ENCODE results near the gene STAT1. TPM values are rescaled to one million over a fixed set of nuclear protein-coding genes. Genes with fewer than 3 reads are reported as not detected.

Gene STAT1
- total RNA-seq, 2 experiments from 2014 or later: 293 to 311 TPM

DNA sequence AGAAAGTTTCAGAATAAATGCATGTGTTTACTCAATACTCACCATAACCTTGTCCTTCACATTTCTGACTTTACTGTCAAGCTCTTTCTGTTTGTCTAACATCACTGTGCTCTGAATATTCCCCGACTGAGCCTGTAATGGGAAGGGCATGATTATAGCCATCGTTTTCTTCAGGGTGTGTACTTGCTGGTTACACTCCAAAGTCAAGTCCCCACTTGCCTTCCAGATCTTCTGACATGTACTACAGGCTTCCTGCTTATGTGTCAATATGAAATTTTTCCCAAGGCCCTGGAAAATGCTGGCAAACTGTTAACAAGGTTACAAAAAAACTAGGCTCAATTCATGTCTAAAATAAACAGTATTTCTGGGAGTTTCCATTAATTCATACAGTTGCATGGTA is 12.9 kb downstream of the STAT1 start:
- Mint-ChIP-seq H3K9me3 (peaks cover 19% of the 10 kb centered on the region), H3K4me1 (ENCODE audit: low read depth) (peaks cover 63% of the 10 kb centered on the region), H3K27ac (peak overlapping the region; percentile 73), H3K36me3 (ENCODE audit: low read depth) (peaks cover 92% of the 10 kb centered on the region), H3K4me3 (no peak overlapping the region), H3K27me3 (no peaks in the 10 kb centered on the region)
- DNase-seq (no peak), ATAC-seq (no peak)
- ChIA-PET CTCF (interaction anchor here (1.0 kb wide), 1 partner anchor 17 kb away, joined by 4 read pairs; no protein-coding TSS in a partner anchor), POLR2A (interaction anchor here (0.6 to 13.6 kb wide), 8 partner anchors 9 to 43 kb away, joined by 3 to 144 read pairs (median 4); partner anchors contain the start of gene STAT1)
- TF ChIP-seq CTCF (IDR thresholded peaks at IDR 0.05): no peak
- intact Hi-C loops (cut with micrococcal nuclease): no loop called here

DNA sequence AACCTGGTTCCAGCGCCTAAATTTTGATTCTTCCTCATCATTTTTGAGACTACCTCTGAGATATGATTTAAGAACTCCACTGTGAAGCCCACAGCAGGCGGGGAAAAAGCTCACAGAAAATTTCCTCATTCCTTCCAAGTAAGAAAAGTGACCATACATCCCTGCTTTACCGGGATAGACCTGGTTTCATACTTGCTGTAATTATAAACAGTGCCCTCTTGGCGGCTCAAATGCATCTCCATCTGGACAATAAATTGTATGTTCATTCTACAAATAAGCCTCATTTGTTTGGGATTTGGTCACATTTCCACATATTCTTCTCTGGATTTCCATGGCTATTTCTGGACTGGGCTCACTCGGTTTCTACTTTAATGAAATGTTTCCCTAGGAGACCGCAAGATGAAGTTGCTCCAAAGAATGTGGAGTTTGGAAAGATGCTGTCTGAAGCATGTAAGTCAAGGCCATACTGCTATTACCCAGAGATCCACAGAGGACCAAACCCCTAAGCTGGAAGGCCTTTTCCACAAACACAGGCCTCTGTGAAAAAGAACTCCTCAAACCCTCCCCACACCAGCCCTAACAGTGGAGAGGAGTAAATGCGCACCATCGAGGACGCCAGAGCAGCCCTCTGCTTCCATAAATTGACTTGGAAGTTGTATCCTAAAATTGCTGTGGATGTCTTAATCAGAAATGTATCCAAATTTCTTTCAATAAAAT is 13.9 kb downstream of the STAT1 start:
- ATAC-seq (no peak), DNase-seq (no peak)
- no peak for TF ChIP-seq CTCF (IDR thresholded peaks at IDR 0.05)
- intact Hi-C loops (cut with micrococcal nuclease): no loop called here
- no peaks in the 10 kb centered on the region for H3K27me3 Mint-ChIP-seq
- peaks cover 26% of the 10 kb centered on the region for H3K9me3 Mint-ChIP-seq
- H3K4me1 Mint-ChIP-seq (ENCODE audit: low read depth): peaks cover 67% of the 10 kb centered on the region
- H3K4me3 Mint-ChIP-seq: no peak overlapping the region
- peaks cover 92% of the 10 kb centered on the region for H3K36me3 Mint-ChIP-seq (ENCODE audit: low read depth)
- peak overlapping the region; percentile 27 for H3K27ac Mint-ChIP-seq
- ChIA-PET CTCF (interaction anchor here (1.0 kb wide), 1 partner anchor 16 kb away, joined by 4 read pairs; no protein-coding TSS in a partner anchor), POLR2A (interaction anchor here (0.6 to 13.6 kb wide), 8 partner anchors 8 to 43 kb away, joined by 3 to 144 read pairs (median 4); partner anchors contain the start of gene STAT1)

DNA sequence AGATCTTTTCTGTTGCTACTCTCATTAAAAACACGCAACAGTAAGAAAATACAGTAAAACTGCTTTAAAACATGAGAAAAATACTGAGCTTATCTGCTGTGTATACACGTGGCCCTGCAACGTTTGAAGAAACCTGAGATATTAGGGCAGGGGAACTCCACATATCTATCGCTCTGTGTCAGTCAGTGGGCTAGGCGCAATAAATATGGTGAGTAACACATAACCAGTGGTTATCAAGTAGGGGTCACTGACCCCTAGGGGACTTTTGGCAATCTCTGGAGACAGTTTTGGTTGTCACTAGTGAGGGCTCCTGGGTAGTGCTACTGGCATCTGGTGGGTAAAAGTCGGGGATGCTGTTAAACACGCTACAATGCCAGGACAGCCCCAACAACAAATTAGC is 14.9 kb downstream of the STAT1 start:
- CTCF ChIA-PET: interaction anchor here (1.3 kb wide), 1 partner anchor 149 kb away, joined by 4 read pairs; no protein-coding TSS in a partner anchor
- Mint-ChIP-seq H3K27ac (peak overlapping the region; percentile 27), H3K27me3 (no peaks in the 10 kb centered on the region), H3K4me1 (ENCODE audit: low read depth) (peaks cover 64% of the 10 kb centered on the region), H3K9me3 (peaks cover 19% of the 10 kb centered on the region), H3K4me3 (no peak overlapping the region), H3K36me3 (ENCODE audit: low read depth) (peaks cover 91% of the 10 kb centered on the region)
- TF ChIP-seq CTCF (IDR thresholded peaks at IDR 0.05): no peak
- DNase-seq (no peak), ATAC-seq (peak; percentile 54)
- POLR2A ChIA-PET: interaction anchor here (1.1 to 13.6 kb wide), 3 partner anchors 14 to 30 kb away, joined by 4 to 144 read pairs (median 121); partner anchors contain the start of gene STAT1
- intact Hi-C loops (cut with micrococcal nuclease): no loop called here

GRCh38 chr2:190997526-190998113 is 16.4 kb downstream of the STAT1 start:
- no peak for TF ChIP-seq CTCF (IDR thresholded peaks at IDR 0.05)
- peaks cover 89% of the 10 kb centered on the region for H3K36me3 Mint-ChIP-seq (ENCODE audit: low read depth)
- intact Hi-C loops (cut with micrococcal nuclease): no loop called here
- H3K27me3 Mint-ChIP-seq: no peaks in the 10 kb centered on the region
- ChIA-PET CTCF (interaction anchor here (1.0 to 2.4 kb wide), 4 partner anchors 9 to 54 kb away, joined by 3 to 8 read pairs (median 6); no protein-coding TSS in a partner anchor), POLR2A (interaction anchor here (0.8 to 13.6 kb wide), 9 partner anchors 10 to 153 kb away, joined by 3 to 144 read pairs (median 5); partner anchors contain the start of gene STAT1)
- ATAC-seq (no peak), DNase-seq (no peak)
- peak overlapping the region; percentile 65 for H3K27ac Mint-ChIP-seq
- peaks cover 62% of the 10 kb centered on the region for H3K4me1 Mint-ChIP-seq (ENCODE audit: low read depth)
- peaks cover 12% of the 10 kb centered on the region for H3K9me3 Mint-ChIP-seq
- no peak overlapping the region for H3K4me3 Mint-ChIP-seq

Measured in activated CD8-positive, alpha-beta T cell treated with anti-CD3 and anti-CD28 coated beads for 36 hours (primary cell).